Neural cell (in vitro differentiated cells): ENCODE results near the gene GRIK2. TPM values are rescaled to one million over a fixed set of nuclear protein-coding genes. Genes with fewer than 3 reads are reported as not detected.

Source experiments
- H2AFZ ChIP-seq: fragments of 200-600, 300-800 bp; sonication (generic), shearing (Covaris generic); 2 replicates; pipeline ENCODE4 v1.6.0; 2014; ENCODE audit warnings: low read depth, mild to moderate bottlenecking, antibody characterized with exemption, low read length, moderate library complexity
- H3F3A ChIP-seq: fragments of 200-600 bp; shearing (Covaris generic); 2 replicates; pipeline ENCODE4 v1.6.1; 2016; ENCODE audit warnings: mild to moderate bottlenecking, moderate library complexity, mixed read lengths, antibody characterized with exemption, low read length; ENCODE audit not compliant: insufficient read depth, poor library complexity, severe bottlenecking
- H3K27ac ChIP-seq: fragments of 200-600, 300-800 bp; sonication (generic), shearing (Covaris generic); 2 replicates; pipeline ENCODE4 v1.5.1; 2014; ENCODE audit warnings: mild to moderate bottlenecking, low read length, moderate library complexity
- H3K27me3 ChIP-seq: fragments of 300-800, 200-600 bp; sonication (generic), shearing (Covaris generic); 2 replicates; pipeline ENCODE4 v1.6.0; 2014; ENCODE audit warnings: mild to moderate bottlenecking, low read depth, low read length, moderate library complexity; ENCODE audit not compliant: insufficient read depth
- H3K36me3 ChIP-seq: fragments of 300-800, 200-600 bp; sonication (generic), shearing (Covaris generic); 2 replicates; pipeline ENCODE4 v1.5.1; 2014; ENCODE audit warnings: mild to moderate bottlenecking, antibody characterized with exemption, low read length, moderate library complexity; ENCODE audit not compliant: insufficient read depth
- H3K4me2 ChIP-seq: fragments of 300-800, 200-600 bp; sonication (generic), shearing (Covaris generic); 2 replicates; pipeline ENCODE4 v1.6.0; 2014; ENCODE audit warnings: mild to moderate bottlenecking, low read length
- H3K4me3 ChIP-seq: fragments of 300-800, 200-600 bp; sonication (generic), shearing (Covaris generic); 2 replicates; pipeline ENCODE4 v1.5.1; 2014; ENCODE audit warnings: mild to moderate bottlenecking, low read length, moderate library complexity
- H3K79me2 ChIP-seq: fragments of 200-600 bp; shearing (Covaris generic); replicated peaks from 2 replicates; pipeline ENCODE4 v1.6.0; 2014; ENCODE audit warnings: mild to moderate bottlenecking, low read length, moderate library complexity; ENCODE audit not compliant: insufficient read depth
- H3K9ac ChIP-seq: fragments of 300-800, 200-600 bp; sonication (generic), shearing (Covaris generic); 2 replicates; pipeline ENCODE4 v1.6.1; 2016; ENCODE audit warnings: mild to moderate bottlenecking, low read length, mixed read lengths
- H3K9me2 ChIP-seq: fragments of 200-600 bp; shearing (Covaris generic); 2 replicates; pipeline ENCODE4 v1.6.1; 2016; ENCODE audit warnings: mild to moderate bottlenecking, low read length, mixed read lengths; ENCODE audit not compliant: insufficient read depth
- H3K9me3 ChIP-seq: fragments of 200-600, 300-800 bp; sonication (generic), shearing (Covaris generic); 2 replicates; pipeline ENCODE4 v1.6.1; 2016; ENCODE audit warnings: mild to moderate bottlenecking, mixed run types, low read length, moderate library complexity, mixed read lengths
- H4K20me1 ChIP-seq: fragments of 200-600 bp; shearing (Covaris generic); 2 replicates; pipeline ENCODE4 v1.6.1; 2016; ENCODE audit warnings: mild to moderate bottlenecking, mixed run types; ENCODE audit not compliant: insufficient read depth
- CTCF ChIP-seq: fragments of 450-650 bp; IDR thresholded peaks from 2 replicates; pipeline ENCODE4 v1.5.1; 2014; ENCODE audit warnings: antibody characterized with exemption, mild to moderate bottlenecking, moderate library complexity; ENCODE audit not compliant: poor library complexity, severe bottlenecking
- EP300 ChIP-seq: fragments of 450-650 bp; conservative IDR thresholded peaks from 2 replicates; pipeline ENCODE4 v1.6.1; 2014; ENCODE audit warnings: antibody characterized with exemption, mild to moderate bottlenecking, moderate library complexity; ENCODE audit not compliant: poor library complexity, severe bottlenecking
- EZH2 ChIP-seq: fragments of 200-600, 300-800 bp; shearing (Covaris generic), sonication (generic); IDR thresholded peaks from 2 replicates; pipeline ENCODE4 v1.6.1; 2014; ENCODE audit warnings: antibody characterized with exemption, low read length, borderline replicate concordance, mild to moderate bottlenecking; ENCODE audit not compliant: insufficient read depth, poor library complexity, severe bottlenecking
- MXI1 ChIP-seq: fragments of 450-650 bp; conservative IDR thresholded peaks from 2 replicates; pipeline ENCODE4 v1.6.1; 2014; ENCODE audit warnings: antibody characterized with exemption, mild to moderate bottlenecking; ENCODE audit not compliant: poor library complexity, severe bottlenecking
- POLR2AphosphoS5 ChIP-seq: IDR thresholded peaks from 2 replicates; pipeline ENCODE4 v1.6.1; 2012
- RAD21 ChIP-seq: fragments of 450-650 bp; conservative IDR thresholded peaks from 2 replicates; pipeline ENCODE4 v1.6.1; 2014; ENCODE audit warnings: antibody characterized with exemption, mild to moderate bottlenecking, moderate library complexity
- REST ChIP-seq: IDR thresholded peaks from 2 replicates; pipeline ENCODE4 v1.6.1; 2012; ENCODE audit warnings: borderline replicate concordance
- SMC3 ChIP-seq: fragments of 450-650 bp; conservative IDR thresholded peaks from 2 replicates; pipeline ENCODE4 v1.6.1; 2014; ENCODE audit warnings: antibody characterized with exemption, mild to moderate bottlenecking, moderate library complexity; ENCODE audit not compliant: poor library complexity
- TAF1 ChIP-seq: IDR thresholded peaks from 2 replicates; pipeline ENCODE4 v1.6.1; 2012; ENCODE audit warnings: low read depth
- polyA plus RNA-seq: library from polyadenylated mRNA; depleted of rRNA; stranded (reverse); fragments of >200 nt; gene quantifications from 2 replicates; pipeline ENCODE4 v1.2.3, GENCODE V29; 2014

GRIK2 gene
- polyA plus RNA-seq, 1 donor from 2014 or later, result 106 TPM

- no peak overlapping the region for H3K4me3 ChIP-seq
- H3K9ac ChIP-seq, result no peak overlapping the region
- no peaks in the 10 kb centered on the region for H3K9me2 ChIP-seq
- H4K20me1 ChIP-seq, result no peaks in the 10 kb centered on the region
- H3K27ac ChIP-seq, result no peak overlapping the region
- H2AFZ ChIP-seq, result no peak overlapping the region
- TF ChIP-seq EP300 (no peak), TAF1 (no peak), SMC3 (no peak), RAD21 (no peak), MXI1 (no peak), EZH2 (no peak), POLR2AphosphoS5 (no peak), REST (no peak), CTCF (no peak)
- H3K9me3 ChIP-seq, result peaks cover 7% of the 10 kb centered on the region
- no peaks in the 10 kb centered on the region for H3K79me2 ChIP-seq
- no peaks in the 10 kb centered on the region for H3F3A ChIP-seq
- H3K27me3 ChIP-seq, result no peaks in the 10 kb centered on the region
- H3K36me3 ChIP-seq, result no peaks in the 10 kb centered on the region
- H3K4me2 ChIP-seq, result no peak overlapping the region
These were observed 433.2 kb downstream of the GRIK2 start for GRCh38 chr6:101826678-101827077.

GRCh38 chr6:101830501-101831031 lies 437.1 kb downstream of the GRIK2 start:
- no peak overlapping the region for H3K4me3 ChIP-seq
- peaks cover 7% of the 10 kb centered on the region for H3K9me3 ChIP-seq
- H3F3A ChIP-seq, result no peaks in the 10 kb centered on the region
- H3K9ac ChIP-seq, result no peak overlapping the region
- H2AFZ ChIP-seq, result no peak overlapping the region
- H3K27ac ChIP-seq, result no peak overlapping the region
- no peaks in the 10 kb centered on the region for H3K9me2 ChIP-seq
- H4K20me1 ChIP-seq, result no peaks in the 10 kb centered on the region
- H3K79me2 ChIP-seq, result no peaks in the 10 kb centered on the region
- no peak overlapping the region for H3K4me2 ChIP-seq
- no peaks in the 10 kb centered on the region for H3K36me3 ChIP-seq
- TF ChIP-seq MXI1 (no peak), EZH2 (no peak), SMC3 (no peak), POLR2AphosphoS5 (no peak), TAF1 (no peak), REST (no peak), RAD21 (no peak), CTCF (no peak), EP300 (no peak)
- H3K27me3 ChIP-seq, result no peaks in the 10 kb centered on the region
